Mesenteric fat pad (tissue), 1 donor: ENCODE results near the gene TP53I11. TPM values are rescaled to one million over a fixed set of nuclear protein-coding genes. Genes with fewer than 3 reads are reported as not detected.

Source experiments
- DNase-seq: peaks from one replicate; pipeline ENCODE4 v3.0.0-alpha.2; 2020; ENCODE audit warnings: low spot score
- total RNA-seq: library from RNA; stranded (reverse); fragmentation: NEBNext Ultra II Directional; extraction: Animal tissue kit (Norgen Biotek cat#: 25700); gene quantifications from one replicate; pipeline ENCODE4 v1.2.1, GENCODE V29; 2021
- donor health status: DM: yes; HTN: yes; CAD: no.

The TP53I11 gene
- total RNA-seq, 1 donor from 2014 or later, result 133 TPM

DNA sequence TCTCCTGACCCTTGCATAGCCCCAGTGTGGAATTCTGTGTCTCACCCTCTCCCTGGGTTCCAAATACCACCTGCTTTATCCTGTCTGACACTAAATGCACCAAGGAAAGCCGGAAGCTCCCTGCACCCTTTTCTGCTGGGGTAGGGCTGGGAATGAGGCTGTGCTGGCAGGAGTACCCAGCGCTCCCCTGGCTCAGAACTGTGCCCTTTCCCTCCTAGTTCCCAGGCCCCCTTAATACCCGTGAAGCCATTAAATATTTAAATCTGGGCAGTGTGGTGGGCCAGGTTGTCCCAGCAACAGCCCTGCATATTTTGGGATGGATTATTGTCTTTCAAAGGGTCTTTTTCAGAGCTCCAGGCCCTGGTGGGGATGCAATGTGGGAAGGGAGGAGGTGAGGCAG, 63.0 kb downstream of the TP53I11 start:
- DNase-seq, result no peak

DNA sequence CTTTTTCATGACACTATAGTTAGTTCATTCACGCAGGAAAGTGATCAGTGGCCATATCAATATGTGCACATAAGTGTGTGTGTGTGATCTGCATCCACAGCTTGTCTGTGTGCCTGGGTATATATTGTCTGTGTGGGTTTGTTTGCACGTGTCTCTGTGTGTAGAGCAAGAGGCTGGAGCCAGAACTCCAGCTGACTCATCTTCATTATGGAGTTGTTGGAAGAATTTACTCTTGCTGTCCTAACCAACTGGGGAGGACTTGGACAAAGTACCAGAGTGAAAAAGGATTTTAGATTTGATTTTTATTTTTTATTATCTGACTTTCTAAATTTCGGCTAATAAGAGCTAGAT, 63.9 kb downstream of the TP53I11 start:
- no peak for DNase-seq

DNA sequence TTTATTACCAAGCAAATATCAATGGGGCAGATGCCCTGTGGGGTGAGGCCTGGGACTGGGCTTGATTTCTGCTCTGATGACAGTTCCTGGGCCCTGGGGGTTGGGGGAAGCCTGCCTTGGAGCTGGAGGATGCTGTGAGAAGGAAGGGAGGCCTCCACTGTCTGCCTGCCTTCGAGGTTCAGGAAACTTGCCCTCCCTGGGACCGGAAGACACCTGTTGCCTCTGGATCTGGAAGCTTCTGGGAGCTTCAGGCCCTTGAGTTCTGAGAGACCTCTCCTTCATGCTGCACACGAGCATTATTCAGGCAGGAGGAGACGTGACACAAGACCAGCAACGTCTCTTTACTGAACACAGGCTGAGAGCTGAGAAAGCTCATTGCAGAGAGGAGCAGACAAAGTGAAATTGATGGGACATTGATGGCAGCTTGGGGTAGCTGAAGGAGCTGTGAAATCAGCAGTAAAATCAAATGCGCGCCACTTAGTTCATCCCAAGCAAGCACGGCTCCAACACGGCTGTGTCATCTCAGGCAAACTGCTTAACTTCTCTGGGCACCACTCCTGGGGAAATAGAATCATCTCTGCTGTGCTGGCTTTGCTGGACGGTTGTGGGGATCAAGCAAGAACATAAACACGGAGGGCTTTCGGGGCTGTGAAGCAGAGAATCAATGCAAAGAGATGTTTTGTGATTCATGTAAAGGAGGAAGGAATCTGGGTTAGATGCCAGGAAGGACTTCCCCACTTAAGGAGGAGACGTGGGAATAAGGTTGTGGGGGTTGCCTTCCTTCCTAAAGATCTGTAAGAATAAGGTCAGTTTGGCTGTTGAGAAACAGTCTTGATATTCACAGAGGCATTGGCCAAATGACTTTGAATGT, 64.5 kb downstream of the TP53I11 start:
- no peak for DNase-seq

DNA sequence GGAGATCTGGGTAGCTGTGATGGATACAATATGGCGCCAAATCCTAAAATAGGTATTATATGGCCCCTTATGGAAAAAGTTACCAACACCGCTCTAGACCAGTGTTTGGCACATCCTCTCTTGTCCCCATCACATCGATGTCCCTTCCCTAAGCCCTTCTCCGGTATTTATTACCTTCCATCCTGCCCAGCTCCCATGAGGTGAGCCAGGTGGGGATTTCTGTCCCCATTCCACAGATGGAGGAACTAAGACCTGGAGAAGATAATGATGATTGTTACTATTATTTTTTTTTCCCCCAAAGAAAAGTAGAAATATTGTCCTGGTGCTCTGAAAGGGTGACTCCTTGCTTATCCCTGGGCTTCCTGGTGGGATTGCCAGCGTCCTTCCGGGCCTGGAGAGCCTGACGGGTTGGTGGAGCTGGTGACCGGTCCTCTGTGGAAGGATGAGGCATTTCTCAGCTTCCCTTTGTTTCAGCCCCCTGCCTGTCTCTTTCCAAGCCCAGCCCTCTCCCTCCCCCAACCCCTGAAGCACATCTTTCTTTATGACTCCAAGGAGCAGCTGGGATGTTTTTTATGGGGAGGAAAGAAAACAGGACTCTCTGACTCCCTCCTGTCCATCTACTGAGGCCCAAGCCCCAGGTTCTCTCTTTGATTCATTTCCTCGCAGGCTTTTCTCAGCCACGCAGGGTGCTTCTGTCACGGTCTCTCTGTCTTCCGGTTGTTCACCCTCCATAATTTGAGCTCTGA, 65.4 kb downstream of the TP53I11 start:
- no peak for DNase-seq

DNA sequence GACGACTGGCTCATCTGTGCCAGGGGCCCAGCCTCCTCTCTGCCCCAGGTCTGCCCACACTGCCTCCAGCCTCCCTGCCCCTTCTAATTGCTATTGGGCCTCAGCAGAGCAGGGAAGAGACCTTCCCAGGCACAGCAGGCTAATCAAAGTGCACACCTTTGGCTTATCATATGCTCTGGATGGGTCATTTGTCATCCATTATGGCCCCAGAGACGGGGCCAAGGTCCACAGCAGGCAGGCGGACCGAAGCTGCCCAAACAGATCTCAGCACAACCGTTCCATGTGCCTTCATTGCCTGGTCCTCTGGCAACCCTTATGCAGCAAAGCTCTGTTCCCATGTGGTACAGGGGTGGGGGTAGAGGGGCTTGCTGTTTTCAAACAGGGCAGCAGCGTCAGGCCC, 66.6 kb downstream of the TP53I11 start:
- no peak for DNase-seq

DNA sequence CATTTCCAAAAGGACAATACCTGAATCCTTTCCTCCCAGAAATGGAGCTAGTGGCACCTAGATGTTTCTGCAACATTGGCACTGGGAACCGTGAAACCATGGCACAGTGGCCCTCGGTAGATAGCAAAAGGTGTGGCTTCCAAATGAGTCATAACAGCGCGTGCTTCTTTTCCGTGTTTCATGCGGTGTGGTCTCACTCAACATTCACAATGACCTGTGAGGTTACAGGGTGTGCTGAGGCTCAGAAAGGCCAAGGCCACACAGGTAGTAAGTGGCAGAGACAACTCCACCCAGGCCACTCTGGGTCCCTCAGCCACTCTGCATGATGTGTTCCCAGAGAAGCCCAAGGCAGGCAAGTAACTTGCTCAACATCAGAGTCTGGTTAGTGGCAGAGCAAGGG, 67.4 kb downstream of the TP53I11 start:
- no peak for DNase-seq

Other genes starting within 250 kb of the TP53I11 start
- gene TSPAN18, start 223.9 kb downstream of the TP53I11 start, total RNA-seq, result 14.2 TPM
- gene PRDM11, start 195.8 kb upstream of the TP53I11 start, total RNA-seq, result 11.2 TPM